GM12873 (cell line): ENCODE results near the gene HLA-DOA.

ENCODE experiments used
- CTCF ChIP-seq: IDR thresholded peaks from 2 replicates; pipeline ENCODE4 v1.5.1; 2012; ENCODE audit warnings: low read depth, mild to moderate bottlenecking, moderate library complexity, low read length, control low read depth; ENCODE audit not compliant: insufficient read depth; ENCODE audit errors: missing control alignments

The HLA-DOA gene

GRCh38 chr6:32954267-32954666, 55.1 kb downstream of the HLA-DOA start:
- no peak for TF ChIP-seq CTCF
